Measurements from ENCODE around the gene SLCO3A1.
"Not testable (repeated sequence)": the region's sequence is repeated elsewhere in the genome, so short reads cannot be mapped to it uniquely, and the experiment has no call there.

The SLCO3A1 gene

DNA sequence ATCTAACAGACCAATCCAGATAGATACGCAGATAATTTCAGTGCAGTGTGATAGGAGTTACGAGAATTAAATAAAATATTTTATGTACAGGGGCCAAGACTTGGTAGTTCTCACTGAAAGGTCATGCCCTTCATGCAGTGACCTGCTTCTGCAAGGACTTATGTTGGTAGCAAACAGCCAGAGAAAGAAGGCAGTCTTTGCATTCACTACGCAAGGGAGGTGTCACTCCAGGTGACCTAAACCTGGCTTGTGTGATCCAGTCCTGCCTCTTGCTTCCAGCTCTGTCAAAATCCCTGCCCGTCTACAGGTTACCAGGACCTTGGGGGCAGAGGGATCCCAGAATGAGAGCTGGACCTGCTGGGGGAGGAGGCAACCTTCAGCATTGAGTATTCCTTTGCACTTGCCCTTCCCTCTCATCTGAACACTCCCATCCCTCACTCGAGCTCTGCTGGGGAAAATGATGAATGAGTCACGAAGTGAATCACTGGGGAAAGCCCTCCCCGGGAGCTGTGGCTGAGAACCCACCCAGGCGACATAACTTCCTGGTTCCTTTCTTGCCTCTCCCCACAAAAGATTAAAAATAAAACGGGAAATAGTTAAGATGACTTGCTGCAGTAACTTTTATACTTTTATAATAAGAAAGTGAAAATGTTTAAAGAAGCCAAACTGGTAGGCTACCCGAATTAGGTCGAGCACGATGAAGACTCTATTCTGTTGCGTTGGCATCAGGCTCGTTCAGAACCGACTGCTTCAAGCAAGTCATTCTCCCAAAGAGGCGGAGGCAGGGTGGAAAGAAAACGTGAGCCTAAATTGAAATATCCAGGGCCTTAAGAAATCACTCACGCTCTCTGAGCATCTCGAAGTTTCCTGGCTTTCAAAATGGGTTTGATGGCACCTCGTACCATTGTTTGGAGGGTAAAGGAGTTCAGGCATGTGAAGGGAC is 216.1 kb downstream of the SLCO3A1 start:
- Histone ChIP-seq H3K9me3 (ENCODE audit: control insufficient read depth, insufficient read depth, low read length) (no peaks in the 10 kb centered on the region), H3K9ac (ENCODE audit: low read depth, low read length) (no peak overlapping the region)

DNA sequence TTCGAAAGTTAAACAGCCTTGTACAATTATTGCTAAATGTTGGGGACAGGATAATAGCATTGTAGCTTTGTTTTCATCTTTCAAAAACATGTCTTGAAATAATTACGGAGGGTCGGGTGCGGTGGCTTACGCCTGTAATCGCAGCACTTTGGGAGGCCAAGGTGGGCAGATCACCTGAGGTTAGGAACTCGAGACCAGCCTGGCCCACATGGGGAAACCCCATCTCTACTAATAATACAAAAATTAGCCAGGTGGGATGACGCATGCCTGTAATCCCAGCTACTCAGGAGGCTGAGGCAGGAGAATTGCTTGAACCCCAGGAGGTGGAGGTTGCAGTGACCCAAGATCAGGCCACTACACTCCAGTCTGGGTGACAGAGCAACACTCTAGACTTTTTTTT is 216.7 kb downstream of the SLCO3A1 start:
- not testable (repeated sequence) for H3K36me3 ChIP-seq (ENCODE audit: insufficient read depth, low read length); H3K4me1 ChIP-seq (ENCODE audit: insufficient read depth, low read length); H3K9me3 ChIP-seq (ENCODE audit: control insufficient read depth, insufficient read depth, low read length); H3K9ac ChIP-seq (ENCODE audit: low read depth, low read length)

More for the DNA sequence above, 216.1 kb downstream of the SLCO3A1 start:
- Histone ChIP-seq H3K36me3 (ENCODE audit: insufficient read depth, low read length) (no peaks in the 10 kb centered on the region), H3K4me1 (ENCODE audit: insufficient read depth, low read length) (peaks cover 10% of the 10 kb centered on the region)

DNA sequence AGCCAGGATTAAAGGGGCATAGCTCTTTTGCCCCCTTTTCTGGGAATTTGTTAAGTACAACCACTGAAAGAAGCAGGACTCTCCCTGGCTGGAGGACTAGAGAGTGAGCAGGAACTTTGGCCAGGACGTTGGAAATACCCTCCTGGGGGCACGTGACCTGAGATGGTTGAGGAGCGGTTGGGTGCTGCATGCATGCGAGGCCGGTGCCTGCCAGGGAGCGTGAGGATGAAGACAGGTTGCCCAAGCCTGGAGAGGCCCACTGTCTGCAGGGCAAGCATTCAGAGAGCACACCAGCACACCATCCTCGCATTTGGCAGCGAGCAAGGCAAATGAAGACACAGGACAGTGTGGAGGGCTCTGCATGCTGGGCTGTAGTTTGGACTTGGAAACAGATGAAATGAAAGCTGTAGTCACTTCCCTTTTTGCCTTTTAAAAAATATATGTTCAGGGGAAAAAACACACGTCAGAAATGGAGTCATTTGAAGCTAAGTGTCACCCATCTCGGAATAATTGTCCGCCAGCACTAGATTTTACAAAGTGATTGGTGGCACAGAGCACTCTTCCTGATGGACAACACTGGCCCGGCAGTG is 217.6 kb downstream of the SLCO3A1 start:
- peaks cover 10% of the 10 kb centered on the region for H3K4me1 ChIP-seq (ENCODE audit: insufficient read depth, low read length)
- no peak overlapping the region for H3K9ac ChIP-seq (ENCODE audit: low read depth, low read length)
- H3K9me3 ChIP-seq (ENCODE audit: control insufficient read depth, insufficient read depth, low read length) = no peaks in the 10 kb centered on the region
- no peaks in the 10 kb centered on the region for H3K36me3 ChIP-seq (ENCODE audit: insufficient read depth, low read length)

DNA sequence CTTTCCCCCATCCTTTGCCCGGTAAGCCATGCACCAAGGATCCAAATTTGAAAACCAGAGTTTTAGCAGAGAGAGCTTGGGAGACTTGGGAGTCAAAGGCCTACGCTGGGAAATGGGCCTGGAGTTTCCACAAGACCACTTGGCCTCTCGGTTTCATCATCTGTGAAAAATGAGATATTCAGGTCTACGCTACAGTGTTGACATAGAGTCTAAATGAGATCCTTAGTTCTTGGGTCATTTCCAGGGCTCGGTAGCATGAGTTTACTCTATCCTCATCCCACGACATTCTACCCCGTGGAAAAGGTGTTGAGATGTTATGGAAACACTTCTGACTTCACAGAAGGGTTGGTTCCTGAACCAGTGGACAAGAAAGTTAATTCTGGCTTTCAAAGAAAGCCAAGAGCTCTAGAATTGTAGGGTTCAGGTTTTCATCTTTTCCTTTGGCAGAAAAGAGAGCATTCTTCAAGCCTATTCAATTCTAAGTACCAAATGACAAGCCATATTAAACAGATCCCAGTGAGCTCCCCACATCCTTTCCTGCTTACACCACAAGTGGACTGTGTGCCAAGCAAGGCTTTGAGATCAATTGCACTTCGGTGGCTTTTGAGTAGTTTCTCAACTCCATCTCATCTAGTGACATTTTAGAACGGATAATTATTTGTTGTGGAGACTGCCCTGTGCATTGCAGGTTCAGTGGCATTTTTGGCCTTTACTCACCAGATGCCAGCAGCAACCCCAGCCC is 219.7 kb downstream of the SLCO3A1 start:
- Histone ChIP-seq H3K36me3 (ENCODE audit: insufficient read depth, low read length) (no peaks in the 10 kb centered on the region), H3K9ac (ENCODE audit: low read depth, low read length) (no peak overlapping the region), H3K9me3 (ENCODE audit: control insufficient read depth, insufficient read depth, low read length) (no peaks in the 10 kb centered on the region), H3K4me1 (ENCODE audit: insufficient read depth, low read length) (peaks cover 10% of the 10 kb centered on the region)

DNA sequence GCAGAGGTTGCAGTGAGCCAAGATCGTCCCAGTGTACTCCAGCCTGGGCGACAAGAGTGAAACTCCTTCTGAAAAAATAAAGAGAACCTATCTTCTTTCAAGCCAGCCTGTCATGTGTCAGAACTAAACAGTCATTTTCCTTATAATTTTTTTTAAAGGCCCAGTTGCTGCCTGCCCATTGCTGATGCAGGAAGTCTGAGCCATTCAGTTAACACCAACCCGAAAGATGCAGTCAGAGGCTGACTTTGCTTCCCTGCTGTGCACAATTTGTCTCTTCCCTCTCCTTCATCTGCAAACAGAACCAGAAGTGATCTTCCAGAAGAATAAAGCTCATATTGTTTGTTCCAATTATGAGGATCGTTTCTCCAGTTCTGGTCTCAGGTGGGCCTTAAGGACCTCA is 220.6 kb downstream of the SLCO3A1 start:
- H3K36me3 ChIP-seq (ENCODE audit: insufficient read depth, low read length) = no peaks in the 10 kb centered on the region
- no peak overlapping the region for H3K9ac ChIP-seq (ENCODE audit: low read depth, low read length)
- peaks cover 9% of the 10 kb centered on the region for H3K4me1 ChIP-seq (ENCODE audit: insufficient read depth, low read length)

DNA sequence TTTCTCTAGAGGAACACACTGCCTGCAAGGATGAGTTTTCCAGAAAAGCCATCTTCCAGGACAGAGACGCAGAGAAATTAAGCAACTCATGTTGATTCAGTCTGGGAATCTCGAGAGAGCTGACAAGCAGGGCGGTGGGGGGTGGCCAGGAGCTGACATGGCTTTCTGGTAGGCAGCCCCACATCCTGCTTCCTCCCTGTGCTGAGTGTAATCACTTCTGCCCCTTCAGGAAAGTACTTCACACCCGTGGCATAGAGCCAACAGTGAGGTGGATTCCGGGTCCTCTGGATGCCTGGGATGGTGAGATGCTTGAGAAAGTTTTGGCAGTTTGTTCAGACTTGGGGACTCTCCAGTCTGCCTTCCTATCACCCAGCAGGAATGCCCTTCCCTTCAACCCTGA is 221.1 kb downstream of the SLCO3A1 start:
- H3K9me3 ChIP-seq (ENCODE audit: control insufficient read depth, insufficient read depth, low read length) = no peaks in the 10 kb centered on the region
- H3K36me3 ChIP-seq (ENCODE audit: insufficient read depth, low read length) = no peaks in the 10 kb centered on the region
- H3K4me1 ChIP-seq (ENCODE audit: insufficient read depth, low read length) = peaks cover 4% of the 10 kb centered on the region; the same call in 1 of the 2 replicates
- H3K9ac ChIP-seq (ENCODE audit: low read depth, low read length) = no peak overlapping the region

More for the DNA sequence above, 220.6 kb downstream of the SLCO3A1 start:
- no peaks in the 10 kb centered on the region for H3K9me3 ChIP-seq (ENCODE audit: control insufficient read depth, insufficient read depth, low read length)

DNA sequence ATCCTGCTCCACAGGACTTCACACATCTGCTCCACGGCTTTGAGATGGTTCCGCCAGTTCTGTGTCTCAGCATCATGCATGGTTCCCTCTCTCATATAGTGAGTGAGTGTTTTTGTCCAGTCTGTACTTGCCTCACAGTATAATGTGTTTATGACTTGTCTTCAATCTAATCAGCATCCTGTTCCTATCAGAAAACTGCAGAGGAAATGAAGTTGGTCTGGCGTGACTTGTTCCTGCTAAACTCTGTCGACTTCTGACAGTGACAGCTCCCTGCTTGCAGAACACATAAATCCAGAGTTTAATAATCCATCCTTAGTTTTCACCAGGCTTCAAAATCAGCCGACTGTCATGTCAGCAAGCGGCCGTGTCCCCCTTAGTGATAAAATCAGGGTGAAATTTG is 222.3 kb downstream of the SLCO3A1 start:
- Histone ChIP-seq H3K4me1 (ENCODE audit: insufficient read depth, low read length) (peaks cover 4% of the 10 kb centered on the region; the same call in 1 of the 2 replicates), H3K36me3 (ENCODE audit: insufficient read depth, low read length) (no peaks in the 10 kb centered on the region), H3K9ac (ENCODE audit: low read depth, low read length) (no peak overlapping the region), H3K9me3 (ENCODE audit: control insufficient read depth, insufficient read depth, low read length) (no peaks in the 10 kb centered on the region)

DNA sequence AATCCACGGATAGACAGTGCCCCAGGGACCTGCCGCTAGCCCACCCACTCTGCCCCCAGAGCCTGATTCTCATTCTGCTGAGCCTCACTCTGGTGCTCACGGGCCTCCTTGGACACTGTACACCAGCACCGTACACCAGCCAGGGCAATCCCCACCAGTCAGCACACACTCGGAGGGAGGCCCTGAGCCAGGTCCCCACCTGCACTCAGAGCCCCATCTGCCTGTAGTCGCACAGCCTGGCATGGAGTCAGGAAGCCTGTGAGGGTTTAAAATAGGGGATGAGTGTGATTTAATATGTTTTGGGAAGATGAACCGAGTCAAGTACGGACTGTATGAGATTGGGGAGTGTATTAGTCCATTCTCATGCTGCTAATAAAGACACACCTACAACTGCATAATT is 223.0 kb downstream of the SLCO3A1 start:
- Histone ChIP-seq H3K9ac (ENCODE audit: low read depth, low read length) (no peak overlapping the region), H3K4me1 (ENCODE audit: insufficient read depth, low read length) (peaks cover 4% of the 10 kb centered on the region; the same call in 1 of the 2 replicates), H3K36me3 (ENCODE audit: insufficient read depth, low read length) (no peaks in the 10 kb centered on the region), H3K9me3 (ENCODE audit: control insufficient read depth, insufficient read depth, low read length) (no peaks in the 10 kb centered on the region)

DNA sequence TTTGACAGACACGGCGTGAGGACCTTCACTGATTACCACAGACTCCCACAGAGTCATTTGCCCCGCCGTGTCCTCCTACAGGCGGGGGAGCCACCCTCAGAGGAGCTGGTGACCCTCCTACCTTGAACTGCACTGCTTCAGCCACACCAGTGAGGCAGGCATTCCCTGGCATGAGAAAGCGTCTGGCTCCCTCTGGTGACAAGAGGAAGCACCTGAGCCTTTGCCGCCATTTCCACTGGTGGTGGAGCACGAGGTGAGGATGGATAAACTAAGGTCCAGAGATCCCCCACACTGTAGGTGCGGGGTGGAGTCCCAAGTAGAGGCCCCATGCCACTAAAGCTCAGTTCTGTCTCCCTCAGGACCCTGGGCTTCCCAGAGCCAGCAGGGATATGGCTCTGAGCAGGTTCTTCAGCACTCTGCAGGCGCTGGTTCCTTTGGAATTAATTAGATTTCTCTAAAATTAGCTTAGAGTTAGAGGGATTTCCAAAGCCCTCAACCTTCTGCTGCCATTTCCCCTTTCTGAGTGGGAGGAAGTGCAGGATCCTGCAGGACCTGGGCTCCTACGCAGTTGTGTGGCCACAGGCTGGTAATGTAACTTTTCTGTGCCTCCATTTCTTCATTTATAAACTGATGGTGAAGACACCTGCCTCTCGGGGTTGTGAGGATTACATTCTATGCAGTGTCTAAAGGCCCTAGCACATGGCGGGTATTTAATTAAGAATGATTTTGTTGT is 224.0 kb downstream of the SLCO3A1 start:
- no peak overlapping the region for H3K9ac ChIP-seq (ENCODE audit: low read depth, low read length)
- H3K36me3 ChIP-seq (ENCODE audit: insufficient read depth, low read length) = no peaks in the 10 kb centered on the region
- H3K4me1 ChIP-seq (ENCODE audit: insufficient read depth, low read length) = peaks cover 4% of the 10 kb centered on the region; the same call in 1 of the 2 replicates
- H3K9me3 ChIP-seq (ENCODE audit: control insufficient read depth, insufficient read depth, low read length) = no peaks in the 10 kb centered on the region

DNA sequence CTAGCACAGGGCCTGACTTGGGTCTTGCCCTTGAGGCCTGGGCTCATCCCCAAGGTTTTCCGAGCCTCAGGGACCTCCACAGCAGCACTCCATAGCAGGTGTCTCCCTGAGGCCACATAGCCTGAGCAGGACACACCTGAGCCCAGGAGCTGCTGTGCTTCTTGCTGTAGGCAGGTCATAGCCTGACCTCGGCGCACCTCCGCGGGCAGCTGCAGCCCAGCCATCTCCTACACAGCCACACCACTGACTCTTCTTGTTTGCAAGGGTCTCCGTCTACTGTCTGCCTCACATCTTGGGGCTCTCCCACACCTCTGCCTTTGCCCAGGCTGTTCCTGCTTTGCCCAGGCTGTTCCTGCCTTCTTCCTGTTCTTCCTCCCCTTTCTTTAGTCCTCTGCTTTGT is 224.8 kb downstream of the SLCO3A1 start:
- Histone ChIP-seq H3K9ac (ENCODE audit: low read depth, low read length) (no peak overlapping the region), H3K4me1 (ENCODE audit: insufficient read depth, low read length) (peaks cover 4% of the 10 kb centered on the region; the same call in 1 of the 2 replicates), H3K9me3 (ENCODE audit: control insufficient read depth, insufficient read depth, low read length) (no peaks in the 10 kb centered on the region), H3K36me3 (ENCODE audit: insufficient read depth, low read length) (no peaks in the 10 kb centered on the region)

DNA sequence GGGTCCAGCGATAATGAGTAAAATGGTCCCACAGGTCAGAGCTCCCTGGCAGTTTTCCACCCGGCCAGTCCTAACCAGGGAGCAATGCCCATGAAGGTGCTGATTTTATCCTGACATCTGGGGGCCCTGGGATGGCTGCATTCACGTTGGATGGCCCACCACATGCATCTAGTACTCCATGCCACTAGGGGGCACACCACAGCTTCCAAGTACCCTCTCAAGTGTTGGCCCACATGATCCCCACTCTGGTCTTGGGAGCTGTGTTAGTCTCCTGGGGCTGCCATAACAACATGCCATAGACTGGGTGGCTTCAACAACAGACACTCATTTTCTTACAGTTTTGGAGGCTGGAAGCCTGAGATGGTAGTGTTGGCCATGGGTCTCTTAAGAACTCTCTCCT is 225.5 kb downstream of the SLCO3A1 start:
- no peaks in the 10 kb centered on the region for H3K9me3 ChIP-seq (ENCODE audit: control insufficient read depth, insufficient read depth, low read length)
- no peaks in the 10 kb centered on the region for H3K36me3 ChIP-seq (ENCODE audit: insufficient read depth, low read length)
- H3K4me1 ChIP-seq (ENCODE audit: insufficient read depth, low read length) = peaks cover 4% of the 10 kb centered on the region; the same call in 1 of the 2 replicates
- no peak overlapping the region for H3K9ac ChIP-seq (ENCODE audit: low read depth, low read length)

DNA sequence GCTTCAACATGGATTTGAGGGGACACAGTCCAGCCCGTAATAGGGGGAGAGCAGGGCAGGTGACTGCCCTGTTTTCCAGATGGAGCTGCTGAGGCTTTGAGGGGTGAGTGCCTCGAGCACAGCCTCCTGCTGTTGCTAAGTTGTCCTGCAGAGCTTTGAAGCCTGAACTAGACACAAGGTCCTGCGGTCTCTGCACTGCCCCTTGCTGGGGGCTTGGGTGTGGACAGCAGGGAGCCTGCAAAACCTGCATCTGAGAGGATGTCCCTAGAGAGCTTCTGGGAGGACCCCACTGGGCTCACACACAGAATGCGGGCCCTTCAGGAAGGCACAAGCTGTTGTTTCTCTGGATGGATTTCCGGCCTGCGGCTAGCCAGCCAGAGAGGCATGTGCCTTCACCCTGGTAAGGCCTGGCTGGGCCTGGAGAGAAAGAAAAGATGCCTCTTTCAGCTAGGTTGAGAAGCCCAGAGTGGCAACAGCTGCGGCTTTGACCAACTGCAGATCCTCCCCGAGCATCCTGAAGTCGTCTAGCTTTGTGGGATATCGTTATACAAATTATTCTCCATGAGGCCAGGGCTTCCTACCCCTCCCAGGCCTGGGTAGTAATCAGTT is 226.2 kb downstream of the SLCO3A1 start:
- no peaks in the 10 kb centered on the region for H3K36me3 ChIP-seq (ENCODE audit: insufficient read depth, low read length)
- H3K9me3 ChIP-seq (ENCODE audit: control insufficient read depth, insufficient read depth, low read length) = no peaks in the 10 kb centered on the region
- no peaks in the 10 kb centered on the region for H3K4me1 ChIP-seq (ENCODE audit: insufficient read depth, low read length)
- H3K9ac ChIP-seq (ENCODE audit: low read depth, low read length) = no peak overlapping the region

DNA sequence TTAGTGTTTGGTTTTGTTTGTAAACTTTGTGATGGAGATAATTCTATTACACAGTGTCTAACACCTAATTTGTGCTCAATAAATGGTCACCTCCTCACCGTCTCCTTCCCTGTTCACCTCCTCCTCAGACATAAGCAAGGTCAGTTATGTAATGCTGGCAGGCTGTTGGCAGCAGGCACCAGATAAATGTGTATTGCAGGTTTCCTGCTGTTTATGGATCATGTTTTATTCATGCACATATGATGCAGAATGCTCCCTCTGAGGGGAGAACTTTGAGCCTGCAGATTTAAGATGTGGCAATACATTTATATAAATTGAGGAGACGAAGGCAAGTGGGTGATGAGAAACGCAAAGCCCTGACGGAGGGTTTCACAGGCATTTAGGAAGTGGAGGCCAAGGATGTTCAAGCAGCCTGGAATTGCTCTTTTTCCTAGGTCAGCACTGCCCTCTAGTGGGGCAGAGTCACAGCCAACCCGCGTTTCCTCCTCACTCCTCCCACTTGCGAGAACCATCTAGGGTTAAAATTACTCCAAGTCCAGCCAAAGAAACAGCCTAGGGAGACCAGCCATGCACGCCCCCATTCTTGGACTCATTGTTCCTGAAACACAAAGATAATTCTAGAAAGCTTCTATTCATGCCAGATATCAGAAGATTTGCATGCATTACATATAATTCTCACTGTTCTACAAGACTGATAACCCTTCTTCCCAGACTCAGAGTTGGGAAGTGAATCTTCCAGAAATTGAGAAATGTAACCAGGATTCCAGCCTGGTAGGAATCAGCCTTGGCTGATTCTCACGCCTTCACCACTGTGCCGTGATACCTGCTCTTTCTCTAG is 228.7 kb downstream of the SLCO3A1 start:
- H3K9ac ChIP-seq (ENCODE audit: low read depth, low read length) = no peak overlapping the region
- no peaks in the 10 kb centered on the region for H3K9me3 ChIP-seq (ENCODE audit: control insufficient read depth, insufficient read depth, low read length)

More for the DNA sequence above, 228.7 kb downstream of the SLCO3A1 start:
- H3K4me1 ChIP-seq (ENCODE audit: insufficient read depth, low read length) = no peaks in the 10 kb centered on the region; the same call in 1 of the 2 replicates
- no peaks in the 10 kb centered on the region for H3K36me3 ChIP-seq (ENCODE audit: insufficient read depth, low read length)

Data from ES-I3 (cell line).